Measurements from ENCODE around the gene TAF7. TPM values are rescaled to one million over a fixed set of nuclear protein-coding genes. Genes with fewer than 3 reads are reported as not detected.

The TAF7 gene
- total RNA-seq, 2 experiments from 2014 or later, result 45.2 to 54.4 TPM

GRCh38 chr5:141306630-141307029, 14.0 kb downstream of the TAF7 start:
- Mint-ChIP-seq H3K36me3 (ENCODE audit: low read depth) (peaks cover 30% of the 10 kb centered on the region), H3K9me3 (ENCODE audit: low read depth) (peaks cover 55% of the 10 kb centered on the region), H3K27ac (no peak overlapping the region), H3K27me3 (no peaks in the 10 kb centered on the region), H3K4me1 (no peaks in the 10 kb centered on the region), H3K4me3 (no peak overlapping the region)
- no peak for DNase-seq
- intact Hi-C loops (cut with DNase I, micrococcal nuclease), result no loop called here
- POLR2A ChIA-PET, result no interaction called here
- ATAC-seq, result no peak
- CTCF ChIA-PET, result interaction anchor here (1.0 kb wide), 1 partner anchor 12 kb away, joined by 5 read pairs; no protein-coding TSS in a partner anchor

DNA sequence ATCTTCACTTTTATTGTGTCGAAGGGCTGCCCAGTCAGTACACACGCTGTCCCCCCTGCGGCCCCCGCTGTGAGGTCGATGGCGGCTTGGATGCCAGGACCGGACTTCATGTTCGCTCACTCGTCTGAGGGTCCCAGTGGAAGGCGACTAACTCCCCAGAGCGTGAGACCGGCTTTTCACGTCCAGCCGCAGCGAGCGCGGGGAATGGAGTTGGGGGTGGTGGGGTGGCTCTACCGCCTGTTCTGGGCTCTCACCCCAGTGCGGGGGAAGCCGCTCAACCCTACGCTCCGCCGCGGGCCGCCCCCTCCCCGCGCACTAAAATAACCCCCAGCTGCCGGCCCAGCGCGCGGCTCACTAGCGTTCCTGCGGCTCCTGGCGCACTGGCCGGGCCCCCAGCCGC, 16.8 kb downstream of the TAF7 start, which contains the start of gene SLC25A2:
TSS of gene SLC25A2 (minus strand) at position 294 of the 400 bp plus-strand sequence. CDS start at position 110, 184 bp downstream.
- no peaks in the 10 kb centered on the region for H3K27me3 Mint-ChIP-seq
- ChIA-PET CTCF (interaction anchor here (0.8 to 1.4 kb wide), 2 partner anchors 8 to 13 kb away, joined by 3 read pairs; no protein-coding TSS in a partner anchor), POLR2A (no interaction called here)
- H3K36me3 Mint-ChIP-seq (ENCODE audit: low read depth), result peaks cover 25% of the 10 kb centered on the region
- DNase-seq, result no peak
- no peak within 1 kb of the TSS for H3K4me3 Mint-ChIP-seq
- intact Hi-C loops (cut with DNase I, micrococcal nuclease), result no loop called here
- no peaks in the 10 kb centered on the region for H3K4me1 Mint-ChIP-seq
- no peak for ATAC-seq
- no peak within 1 kb of the TSS for H3K27ac Mint-ChIP-seq
- peaks cover 50% of the 10 kb centered on the region for H3K9me3 Mint-ChIP-seq (ENCODE audit: low read depth)

DNA sequence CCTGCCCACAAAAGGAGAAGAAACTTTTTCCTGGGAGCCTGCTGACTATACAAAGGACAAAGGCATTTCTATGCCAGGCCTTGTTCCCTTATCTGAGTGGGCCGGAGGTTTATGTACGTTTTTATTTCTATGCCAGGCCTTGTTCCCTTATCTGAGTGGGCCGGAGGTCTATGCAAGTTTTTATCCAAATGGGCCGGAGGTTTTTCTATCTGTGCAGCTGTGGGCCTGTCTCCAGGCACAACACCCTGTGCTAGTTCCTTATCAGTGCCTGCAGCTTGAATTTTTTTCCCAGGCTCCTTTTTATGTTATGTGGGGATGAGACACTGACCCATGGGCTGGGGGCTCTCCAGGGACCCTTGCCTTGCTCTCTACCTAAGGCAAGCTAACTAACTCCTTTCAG, 22.2 kb downstream of the TAF7 start:
- Mint-ChIP-seq H3K27me3 (no peaks in the 10 kb centered on the region), H3K36me3 (ENCODE audit: low read depth) (peaks cover 41% of the 10 kb centered on the region), H3K4me3 (no peak overlapping the region), H3K9me3 (ENCODE audit: low read depth) (peaks cover 51% of the 10 kb centered on the region), H3K27ac (no peak overlapping the region), H3K4me1 (no peaks in the 10 kb centered on the region)
- POLR2A ChIA-PET, result no interaction called here
- CTCF ChIA-PET, result interaction anchor here (2.0 kb wide), 1 partner anchor 22 kb away, joined by 4 read pairs; the partner anchor contains the start of gene TAF7
- no peak for DNase-seq
- no peak for ATAC-seq
- intact Hi-C loops (cut with DNase I, micrococcal nuclease), result no loop called here

DNA sequence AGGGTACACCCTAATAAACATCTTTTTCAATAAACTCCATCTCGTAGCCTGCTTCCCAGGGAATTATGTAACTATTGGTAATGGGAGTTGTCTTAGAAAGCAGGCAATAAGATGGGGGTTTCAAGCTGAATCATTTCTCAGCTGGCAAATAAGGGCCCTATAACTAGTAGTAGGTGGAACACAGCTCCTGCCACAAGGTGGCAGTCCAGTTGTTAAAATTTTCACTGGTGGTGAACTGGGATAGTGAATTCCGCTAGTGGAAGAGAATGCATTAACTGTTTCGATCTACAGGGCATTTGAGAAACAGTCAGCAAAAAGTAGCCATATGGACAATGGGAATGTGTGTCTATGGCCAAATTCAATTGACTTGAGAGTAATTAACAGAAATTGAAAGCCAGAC, 47.7 kb downstream of the TAF7 start:
- POLR2A ChIA-PET, result no interaction called here
- CTCF ChIA-PET, result no interaction called here

GRCh38 chr5:141269195-141269594, 51.4 kb downstream of the TAF7 start:
- Mint-ChIP-seq H3K36me3 (ENCODE audit: low read depth) (peaks cover 34% of the 10 kb centered on the region), H3K4me1 (no peaks in the 10 kb centered on the region), H3K27me3 (no peaks in the 10 kb centered on the region), H3K4me3 (no peak overlapping the region), H3K9me3 (ENCODE audit: low read depth) (peaks cover 60% of the 10 kb centered on the region), H3K27ac (no peak overlapping the region)
- DNase-seq (no peak), ATAC-seq (no peak)
- ChIA-PET POLR2A (no interaction called here), CTCF (no interaction called here)
- intact Hi-C loops (cut with DNase I, micrococcal nuclease), result loop anchor here in 1 of 2 experiments (10.0 kb wide), 1 partner anchor 504 kb away; no protein-coding TSS in a partner anchor

More for the DNA sequence above, 47.7 kb downstream of the TAF7 start:
- Mint-ChIP-seq H3K4me1 (no peaks in the 10 kb centered on the region), H3K27ac (no peak overlapping the region), H3K36me3 (ENCODE audit: low read depth) (peaks cover 17% of the 10 kb centered on the region), H3K9me3 (ENCODE audit: low read depth) (peaks cover 45% of the 10 kb centered on the region), H3K27me3 (no peaks in the 10 kb centered on the region), H3K4me3 (no peak overlapping the region)
- DNase-seq (no peak), ATAC-seq (no peak)
- intact Hi-C loops (cut with DNase I, micrococcal nuclease), result no loop called here

Other genes starting within 250 kb of the TAF7 start
- not detected for gene PCDHB2, start 226.2 kb downstream of the TAF7 start, total RNA-seq
- gene PCDHB3, start 220.3 kb downstream of the TAF7 start, total RNA-seq, result not detected
- gene PCDHB4, start 199.0 kb downstream of the TAF7 start, total RNA-seq, result not detected
- not detected for gene PCDHB5, start 185.6 kb downstream of the TAF7 start, total RNA-seq
- not detected for gene PCDHB6, start 170.7 kb downstream of the TAF7 start, total RNA-seq
- gene PCDHB7, start 148.1 kb downstream of the TAF7 start, total RNA-seq, result not detected
- gene PCDHB8, start 143.0 kb downstream of the TAF7 start, total RNA-seq, result not detected
- not detected for gene PCDHB16, start 138.4 kb downstream of the TAF7 start, total RNA-seq
- gene PCDHB9, start 133.6 kb downstream of the TAF7 start, total RNA-seq, result not detected
- not detected for gene PCDHB10, start 128.4 kb downstream of the TAF7 start, total RNA-seq
- not detected for gene PCDHB11, start 121.2 kb downstream of the TAF7 start, total RNA-seq
- gene PCDHB12, start 112.1 kb downstream of the TAF7 start, total RNA-seq, result not detected
- gene PCDHB13, start 106.9 kb downstream of the TAF7 start, total RNA-seq, result not detected
- not detected for gene PCDHB14, start 97.4 kb downstream of the TAF7 start, total RNA-seq
- gene PCDHB15, start 75.4 kb downstream of the TAF7 start, total RNA-seq, result not detected
- under 1 TPM; 0.27 to 0.30 TPM for gene SLC25A2, start 16.7 kb downstream of the TAF7 start, total RNA-seq
- under 1 TPM in 1 of 2 experiments, not detected in 1; 0.05 TPM for gene PCDHGA1, start 9.7 kb upstream of the TAF7 start, total RNA-seq
- gene PCDHGA2, start 18.0 kb upstream of the TAF7 start, total RNA-seq, result not detected
- not detected for gene PCDHGA3, start 23.0 kb upstream of the TAF7 start, total RNA-seq
- gene PCDHGB1, start 29.3 kb upstream of the TAF7 start, total RNA-seq, result not detected
- under 1 TPM; 0.11 TPM for gene PCDHGA4, start 34.2 kb upstream of the TAF7 start, total RNA-seq
- under 1 TPM; 0.07 to 0.18 TPM for gene PCDHGB2, start 39.2 kb upstream of the TAF7 start, total RNA-seq
- gene PCDHGA5, start 43.4 kb upstream of the TAF7 start, total RNA-seq, result under 1 TPM; 0.07 to 0.09 TPM
- not detected for gene PCDHGB3, start 49.5 kb upstream of the TAF7 start, total RNA-seq
- under 1 TPM; 0.05 to 0.14 TPM for gene PCDHGA6, start 53.1 kb upstream of the TAF7 start, total RNA-seq
- not detected for gene PCDHGA7, start 62.0 kb upstream of the TAF7 start, total RNA-seq
- under 1 TPM in 1 of 2 experiments, not detected in 1; 0.09 TPM for gene PCDHGB4, start 66.9 kb upstream of the TAF7 start, total RNA-seq
- gene PCDHGA8, start 71.8 kb upstream of the TAF7 start, total RNA-seq, result not detected
- under 1 TPM; 0.05 to 0.09 TPM for gene PCDHGB5, start 77.2 kb upstream of the TAF7 start, total RNA-seq
- gene PCDHGA9, start 82.0 kb upstream of the TAF7 start, total RNA-seq, result under 1 TPM in 1 of 2 experiments, not detected in 1; 0.09 TPM
- not detected for gene PCDHGB6, start 87.2 kb upstream of the TAF7 start, total RNA-seq
- under 1 TPM in 1 of 2 experiments, not detected in 1; 0.07 TPM for gene PCDHGA10, start 92.2 kb upstream of the TAF7 start, total RNA-seq
- not detected for gene PCDHGB7, start 96.9 kb upstream of the TAF7 start, total RNA-seq
- gene PCDHGA11, start 100.3 kb upstream of the TAF7 start, total RNA-seq, result under 1 TPM in 1 of 2 experiments, not detected in 1; 0.07 TPM
- under 1 TPM; 0.07 to 0.09 TPM for gene PCDHGA12, start 109.7 kb upstream of the TAF7 start, total RNA-seq
- under 1 TPM; 0.16 to 0.34 TPM for gene PCDHGC3, start 155.2 kb upstream of the TAF7 start, total RNA-seq
- gene PCDHGC4, start 164.2 kb upstream of the TAF7 start, total RNA-seq, result not detected
- not detected for gene PCDHGC5, start 168.3 kb upstream of the TAF7 start, total RNA-seq